GM11168 (cell line): ENCODE results near the gene SLAMF1.
"Not testable (repeated sequence)": the region's sequence is repeated elsewhere in the genome, so short reads cannot be mapped to it uniquely, and the experiment has no call there.

Source experiments
- in situ Hi-C: fragments of 300-500 bp; cut with MboI; formaldehyde crosslinking; loops from one replicate; pipeline ENCODE4 v1.12.0; 2022; ENCODE audit warnings: low sequenced_read_pairs; ENCODE audit not compliant: unreplicated experiment

The SLAMF1 gene

DNA sequence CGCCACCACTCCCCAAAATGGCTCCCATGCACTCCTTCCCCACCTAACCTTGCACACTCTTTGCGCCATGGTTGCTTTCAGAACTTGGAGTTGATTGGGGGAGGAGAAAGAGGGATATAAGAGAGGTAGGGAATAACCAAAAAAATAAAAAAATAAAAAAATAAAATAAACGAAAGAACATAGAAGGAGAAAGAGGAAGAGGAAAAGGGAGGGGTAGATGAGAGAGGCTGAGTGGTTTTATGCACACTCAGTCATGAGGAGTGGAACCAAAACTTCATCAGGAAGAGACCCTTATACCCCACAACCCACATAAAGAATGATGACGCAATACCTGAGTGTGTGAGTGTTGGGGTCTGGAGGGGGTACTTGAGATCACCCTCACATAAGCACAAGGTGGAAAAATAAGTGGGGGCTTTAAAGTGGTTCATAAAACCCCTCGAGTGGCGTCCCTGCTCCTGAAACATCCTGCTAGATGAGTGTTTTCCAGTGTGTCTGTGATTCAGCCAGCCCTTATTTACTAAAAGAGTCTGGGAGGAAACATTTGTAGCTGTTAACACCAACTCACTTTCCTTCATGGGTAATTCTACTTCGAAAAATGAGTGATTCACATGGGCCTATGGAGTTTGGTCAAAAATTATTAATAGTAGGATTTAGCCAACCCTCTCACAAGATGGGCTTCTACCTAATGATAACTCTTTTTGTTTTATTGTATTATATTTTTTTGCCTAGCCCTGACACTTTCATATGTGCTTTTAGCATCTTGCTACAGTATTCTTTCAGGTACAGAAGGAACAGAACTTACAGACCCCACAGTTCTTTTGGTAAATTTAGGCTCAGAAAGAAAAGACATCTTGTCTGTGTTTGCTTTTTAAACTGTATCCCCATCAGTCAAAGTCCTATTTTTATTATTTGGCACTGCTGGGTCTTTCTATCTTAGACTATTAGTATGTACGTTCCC is 5.2 kb downstream of the SLAMF1 start:
- in situ Hi-C loops: no loop called here

DNA sequence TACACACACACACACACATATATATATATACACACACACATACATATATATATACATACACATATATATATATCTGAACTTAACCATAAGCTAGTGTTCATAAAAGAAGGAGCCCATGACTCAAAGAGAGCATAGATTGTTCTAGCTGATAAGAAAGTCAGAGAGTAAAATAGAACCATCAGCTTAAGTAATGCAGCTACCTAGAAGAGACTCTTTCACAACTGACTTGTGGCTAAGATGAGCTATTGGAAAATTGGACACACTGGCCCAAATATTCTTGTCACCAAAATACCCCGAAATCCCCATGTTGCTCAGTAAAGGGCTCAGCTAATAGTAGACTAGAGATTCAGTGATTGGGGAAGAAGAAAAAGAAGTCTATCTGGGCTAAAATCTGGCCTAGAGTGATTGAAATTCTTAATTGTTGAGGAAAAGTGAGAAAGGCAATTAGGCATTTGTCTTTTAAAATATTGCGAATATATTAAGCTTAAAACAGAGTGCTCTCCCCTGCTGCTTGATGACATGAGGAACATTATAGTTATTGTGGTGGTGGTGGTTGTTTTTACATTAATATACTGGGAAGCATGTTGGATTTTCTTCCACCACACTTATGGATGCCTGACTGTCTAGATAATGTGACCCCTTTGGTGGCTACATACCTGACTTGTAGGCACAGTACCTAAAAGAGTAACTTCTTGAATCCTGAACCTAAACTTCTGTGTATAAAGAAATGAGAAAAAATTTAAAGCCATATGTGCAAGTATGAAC is 6.3 kb downstream of the SLAMF1 start:
- in situ Hi-C loops: no loop called here

DNA sequence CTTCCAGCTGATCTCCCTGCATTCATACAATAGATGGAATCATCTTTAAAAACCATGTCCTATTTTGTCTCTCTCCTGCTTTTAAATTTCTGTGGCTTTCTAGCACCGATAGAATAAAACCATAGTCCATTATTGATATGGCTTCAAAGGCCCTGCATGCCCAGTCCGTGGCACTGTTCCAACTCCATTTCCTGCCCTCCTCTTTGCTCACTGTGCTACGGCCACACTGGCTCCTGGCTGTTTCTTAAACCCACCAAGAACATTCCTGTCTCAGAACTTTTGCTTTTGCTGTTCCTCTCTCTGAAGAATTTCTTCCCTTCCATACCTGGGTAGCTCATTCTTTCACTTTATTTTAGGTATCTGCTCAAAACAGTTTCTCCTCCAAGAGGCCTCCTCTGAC is 7.2 kb downstream of the SLAMF1 start:
- in situ Hi-C loops: no loop called here

DNA sequence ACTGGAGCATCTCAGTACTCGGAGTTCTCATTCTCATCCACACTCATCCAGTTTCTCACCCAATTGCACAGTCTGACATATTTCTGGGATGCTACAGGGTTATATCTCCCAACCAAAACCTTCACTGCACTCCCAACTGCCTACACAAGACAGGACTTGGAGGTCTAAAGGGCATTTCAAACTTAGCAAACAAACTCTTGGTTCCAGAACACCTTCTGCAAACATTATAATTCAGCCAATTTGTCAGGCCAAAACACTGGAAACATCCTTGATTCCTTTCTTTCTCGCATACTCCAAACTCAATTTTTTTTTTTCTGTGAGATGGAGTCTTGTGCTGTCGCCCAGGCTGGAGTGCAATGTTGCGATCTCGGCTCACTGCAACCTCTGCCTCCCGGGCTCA is 7.9 kb downstream of the SLAMF1 start:
- in situ Hi-C loops: no loop called here

DNA sequence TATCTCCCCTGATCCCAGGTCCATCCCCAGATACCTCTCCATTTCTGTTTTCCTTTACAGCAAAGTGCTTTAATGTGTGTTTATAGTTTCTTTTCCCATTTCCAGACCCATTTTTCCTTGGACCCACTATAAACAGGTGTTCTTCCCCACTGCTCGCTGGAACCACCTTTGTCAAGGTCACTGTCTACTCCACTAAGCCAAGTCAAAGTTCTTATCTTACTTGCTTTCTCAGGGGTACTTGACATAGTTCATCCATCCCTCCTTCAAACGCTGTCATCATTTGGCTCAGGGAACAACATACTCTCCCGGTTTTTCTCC is 8.3 kb downstream of the SLAMF1 start:
- in situ Hi-C loops: no loop called here

DNA sequence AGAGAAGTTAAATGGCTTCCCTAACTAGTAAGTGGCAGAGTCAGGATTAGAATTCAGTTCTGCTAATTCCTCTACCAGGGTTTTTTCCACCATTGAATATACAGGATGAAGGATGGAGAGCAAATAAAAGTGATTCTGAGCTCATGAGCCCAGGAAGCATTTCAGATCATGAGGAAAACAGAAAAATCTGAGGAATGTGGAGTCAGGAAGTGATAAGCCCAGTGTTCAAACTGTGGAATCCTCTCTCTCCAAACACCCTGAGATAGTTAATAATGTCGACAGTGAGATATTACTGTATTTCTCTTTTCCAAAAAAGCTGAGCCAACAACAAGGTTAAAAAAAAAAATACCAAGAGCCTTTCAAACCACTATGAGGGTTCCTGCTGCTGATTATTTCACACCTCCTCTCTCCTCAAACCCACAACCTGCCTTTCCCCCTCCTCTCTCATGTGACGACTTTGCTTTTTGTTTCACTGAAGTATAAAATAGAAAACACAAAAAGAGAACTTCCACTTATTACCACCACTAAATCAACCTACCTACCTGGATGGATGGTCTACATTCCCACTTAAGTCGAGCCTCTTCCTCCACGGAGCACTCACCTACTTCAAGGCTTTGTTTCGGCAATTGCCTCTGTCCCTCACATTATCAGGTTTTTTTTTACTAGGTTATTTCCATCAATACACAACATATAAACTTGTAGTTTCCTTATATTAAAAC is 8.9 kb downstream of the SLAMF1 start:
- in situ Hi-C loops: no loop called here

DNA sequence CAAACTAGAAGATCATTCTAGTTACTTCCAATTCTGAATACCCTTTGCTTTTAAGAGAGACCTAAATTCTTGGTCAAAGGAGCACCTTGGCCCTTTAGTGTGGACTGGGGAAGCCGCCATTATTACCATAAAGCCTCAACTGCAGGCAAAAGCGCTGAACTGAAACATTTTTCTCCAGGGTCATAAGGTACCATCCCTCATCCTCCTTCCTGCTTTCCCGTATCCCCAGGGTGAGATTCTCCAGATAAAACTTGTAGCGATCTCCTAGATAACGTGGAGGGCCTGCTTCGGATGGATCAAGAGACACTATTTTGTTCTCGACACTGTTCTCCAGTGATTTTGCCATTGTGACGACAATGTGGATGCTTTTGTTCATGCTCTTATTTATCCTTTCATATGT is 9.8 kb downstream of the SLAMF1 start:
- in situ Hi-C loops: no loop called here

DNA sequence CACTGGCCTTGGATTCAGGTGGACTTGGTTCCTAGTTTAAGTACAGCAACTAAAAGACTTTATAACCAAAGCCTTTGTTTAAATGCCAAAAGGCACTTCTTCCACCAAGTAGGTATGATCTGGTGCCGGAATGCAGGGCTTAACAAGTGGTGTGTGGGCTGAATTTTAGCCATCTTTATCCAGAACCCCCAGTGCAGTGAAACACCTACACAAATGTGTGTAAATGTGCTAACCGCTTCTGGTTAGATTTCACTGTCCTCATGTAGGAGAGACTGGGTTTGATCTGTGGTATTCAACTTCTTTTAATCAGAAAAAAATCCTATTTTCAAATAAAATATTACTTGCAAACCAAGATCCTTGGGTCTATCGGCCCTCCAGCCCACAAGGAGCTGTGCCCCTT is 10.3 kb downstream of the SLAMF1 start:
- in situ Hi-C loops: no loop called here

DNA sequence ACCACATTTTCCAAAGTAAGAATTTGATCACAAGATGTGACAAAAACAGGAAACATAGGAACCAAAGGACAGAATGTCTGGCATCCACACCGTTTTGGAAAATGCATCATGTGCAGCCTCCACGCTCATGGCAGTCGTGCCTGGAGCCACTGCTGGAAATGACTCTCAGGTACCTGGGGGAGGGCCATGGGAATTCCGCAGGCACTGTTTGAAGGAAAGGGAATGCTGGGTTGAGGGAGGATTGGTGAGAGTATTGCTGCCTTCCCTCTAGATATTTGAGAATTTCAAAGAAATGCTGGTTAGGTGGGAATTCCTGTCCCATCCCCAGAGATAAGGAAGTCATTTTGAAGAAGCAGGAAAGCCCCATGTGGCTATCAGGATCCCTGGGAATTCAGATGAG is 10.8 kb downstream of the SLAMF1 start:
- in situ Hi-C loops: no loop called here

DNA sequence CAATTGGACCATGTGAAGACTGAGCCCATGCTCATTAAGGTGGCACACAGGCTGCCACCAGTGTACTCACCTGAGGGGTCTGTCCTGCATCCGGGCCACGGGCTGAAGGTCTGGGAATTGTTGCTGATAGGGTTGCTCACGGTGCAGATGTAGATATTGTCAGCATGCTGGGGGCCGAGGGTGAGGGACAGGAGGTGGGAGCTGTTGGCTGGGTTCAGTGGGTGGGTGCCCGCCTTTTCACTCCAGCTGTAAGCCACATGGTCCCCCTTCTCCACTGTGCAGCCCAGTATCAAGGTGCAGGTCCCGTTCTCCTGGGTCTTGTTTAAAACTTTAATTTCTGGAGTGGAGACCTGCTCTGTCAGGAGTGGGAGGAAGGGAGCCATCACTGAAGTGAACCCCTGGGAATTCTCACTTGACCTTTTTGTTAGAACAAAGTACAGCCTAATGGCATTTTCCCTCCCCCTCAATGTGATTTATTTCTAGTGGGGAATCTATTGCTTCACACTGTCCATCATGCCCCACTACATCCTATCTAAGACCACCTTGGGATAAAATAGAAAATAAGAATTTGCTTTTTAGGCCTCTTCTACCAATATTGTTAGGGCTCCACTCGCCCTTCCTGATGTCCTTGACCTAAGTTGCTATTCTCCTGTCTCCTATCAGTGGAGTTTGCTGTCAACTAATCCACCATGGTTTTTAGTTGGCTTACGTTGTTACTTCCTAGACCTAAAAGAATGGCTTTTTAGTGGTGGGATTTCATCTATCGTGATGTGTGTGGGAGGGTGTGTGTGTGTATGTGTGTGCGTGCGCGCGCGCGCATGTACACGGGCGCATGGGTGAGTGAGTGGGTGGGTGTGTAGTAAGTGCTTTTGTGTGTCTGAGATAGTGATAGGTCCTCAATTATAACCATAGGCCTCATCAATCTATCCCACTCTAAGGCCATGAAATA is 12.0 kb downstream of the SLAMF1 start:
- in situ Hi-C loops: no loop called here

DNA sequence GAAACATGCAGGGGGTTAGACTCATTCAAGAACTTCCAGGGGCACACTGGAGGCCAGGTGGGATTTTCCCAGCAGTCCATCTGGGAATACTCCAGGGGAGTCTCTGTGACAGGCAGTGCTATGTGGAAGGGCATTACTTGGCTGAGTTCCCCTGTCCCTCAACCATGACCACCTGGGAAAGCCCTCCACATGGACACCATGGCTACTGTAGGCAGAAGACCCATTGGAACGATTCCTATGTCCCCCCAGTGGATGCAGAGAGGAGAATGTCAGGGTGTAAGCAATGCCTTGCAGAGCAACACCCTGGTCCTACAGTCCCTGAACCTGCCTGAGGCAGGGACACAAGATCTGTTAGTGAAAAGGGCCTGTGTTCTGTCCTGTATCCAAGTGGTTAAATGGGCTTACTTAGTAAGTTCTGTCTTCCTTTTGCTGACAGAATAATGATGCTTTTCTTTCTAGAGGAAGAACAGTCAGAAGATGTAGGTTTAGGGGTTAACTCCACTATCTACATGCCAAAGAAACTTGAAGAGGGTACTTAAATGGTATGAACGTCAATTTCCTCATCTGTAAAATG is 13.4 kb downstream of the SLAMF1 start:
- in situ Hi-C loops: no loop called here

DNA sequence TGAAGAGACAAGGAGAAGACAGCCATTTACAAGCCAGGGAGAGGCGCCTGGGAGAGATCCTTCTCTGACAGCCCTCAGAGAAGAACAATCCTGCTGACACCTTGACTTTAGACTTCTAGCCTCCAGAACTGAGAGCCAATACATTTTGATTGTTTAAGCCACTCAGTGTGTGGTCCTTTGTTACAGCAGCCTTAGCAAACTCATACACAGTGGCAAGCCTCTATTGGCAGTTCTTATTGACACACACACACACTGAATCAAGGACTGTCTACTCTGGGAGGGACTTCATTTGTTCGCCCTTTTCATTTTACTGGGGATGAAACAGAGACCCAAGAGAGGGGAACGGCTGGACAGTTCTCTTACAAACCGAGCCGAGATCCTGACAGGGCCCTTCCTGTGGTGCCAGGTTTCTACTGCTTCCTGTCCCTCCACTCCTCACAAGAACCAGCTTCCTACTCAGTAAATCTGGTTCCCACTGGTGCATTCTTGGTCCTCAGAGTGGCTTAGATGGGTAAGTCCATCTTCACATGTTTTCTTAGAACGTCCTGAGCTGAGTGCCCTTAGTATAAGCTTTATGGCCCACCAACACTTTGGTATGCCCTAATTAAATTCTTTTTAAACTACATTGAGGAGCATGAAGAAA is 14.7 kb downstream of the SLAMF1 start:
- in situ Hi-C loops: no loop called here

DNA sequence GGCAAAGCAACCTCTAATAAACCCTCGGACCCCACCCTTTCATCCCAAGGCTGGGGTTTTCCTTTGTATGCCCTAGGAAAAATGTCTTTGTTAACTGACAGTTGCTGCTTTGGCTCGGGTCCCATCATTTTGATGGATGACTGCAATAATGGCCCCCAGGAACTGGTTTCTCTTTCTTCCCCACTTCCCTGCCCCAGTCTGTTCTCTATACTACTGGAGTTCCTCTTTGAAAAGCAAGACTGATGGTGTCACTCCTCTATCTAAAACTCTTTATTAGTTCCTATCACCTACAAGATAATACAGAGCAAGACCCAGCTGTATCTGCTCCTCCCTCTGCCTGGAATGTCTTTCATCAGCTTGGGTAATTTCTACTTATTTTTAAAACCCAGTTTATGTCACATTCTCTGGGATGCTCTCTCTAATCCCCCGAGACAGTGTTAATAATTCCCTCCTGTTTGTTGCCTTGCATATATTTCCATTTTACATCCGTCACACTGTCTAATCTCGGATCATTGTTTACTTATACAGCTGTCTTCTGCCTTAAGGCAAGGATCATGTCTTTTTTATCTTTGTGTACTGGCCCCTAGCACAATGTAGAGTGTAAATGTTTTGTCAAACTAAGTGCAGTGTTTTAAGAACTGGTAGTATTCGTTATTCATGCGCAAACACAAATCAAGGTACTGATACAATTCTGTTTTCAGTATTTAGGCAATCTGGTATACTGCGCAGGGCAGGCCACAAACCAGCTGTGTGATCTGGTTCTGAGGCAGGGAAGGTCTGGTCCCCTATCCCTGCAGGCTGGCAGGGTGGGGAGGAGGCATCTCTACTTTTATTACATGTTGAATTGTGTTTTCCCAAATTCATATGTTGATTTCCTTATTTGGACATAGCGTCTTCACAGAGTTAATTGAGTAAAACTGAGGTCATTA is 16.1 kb downstream of the SLAMF1 start:
- in situ Hi-C loops: no loop called here

DNA sequence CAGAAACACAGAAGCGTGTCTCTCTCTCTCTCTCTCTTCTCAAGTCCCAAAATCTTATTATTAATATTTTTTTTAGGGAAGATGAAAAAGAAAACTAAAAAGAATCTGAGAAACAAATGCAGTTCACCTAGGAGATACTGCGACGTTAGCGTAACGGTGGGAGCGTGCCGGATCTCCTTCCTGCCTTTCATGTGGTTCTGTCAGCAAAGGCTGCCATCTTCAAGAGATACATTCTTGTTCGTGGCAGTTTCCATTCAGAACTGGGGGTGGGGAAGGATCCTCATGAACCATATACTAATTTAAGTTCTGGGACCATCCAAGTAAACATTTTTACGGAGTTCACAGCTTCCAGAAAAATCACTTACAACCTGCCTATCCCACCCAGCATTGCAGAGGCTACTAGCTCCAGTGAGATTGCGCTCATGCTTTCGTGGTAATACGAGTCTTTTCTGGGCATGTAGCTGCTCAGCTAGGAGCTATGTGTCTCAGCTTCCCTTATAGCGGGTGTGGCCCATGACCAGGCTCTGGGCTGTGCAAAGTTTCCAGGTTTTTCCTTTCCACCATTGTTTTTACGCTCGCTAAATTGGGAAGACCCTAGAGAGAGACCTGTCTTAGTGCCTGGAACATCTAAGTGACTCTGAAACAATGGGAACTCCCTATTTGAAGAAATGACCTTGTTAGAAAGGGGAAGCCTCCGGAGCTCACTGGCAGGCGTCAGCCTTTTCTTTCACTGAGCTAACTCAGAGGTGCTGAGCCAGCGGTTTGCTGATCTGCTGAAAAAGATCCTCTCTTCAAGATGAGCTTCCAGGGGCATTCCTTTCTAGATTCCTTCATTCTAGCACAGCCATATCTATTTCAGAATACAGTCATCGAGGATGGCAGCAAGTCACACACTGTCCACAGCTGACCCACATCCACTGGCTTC is 17.3 kb downstream of the SLAMF1 start:
- in situ Hi-C loops: no loop called here

DNA sequence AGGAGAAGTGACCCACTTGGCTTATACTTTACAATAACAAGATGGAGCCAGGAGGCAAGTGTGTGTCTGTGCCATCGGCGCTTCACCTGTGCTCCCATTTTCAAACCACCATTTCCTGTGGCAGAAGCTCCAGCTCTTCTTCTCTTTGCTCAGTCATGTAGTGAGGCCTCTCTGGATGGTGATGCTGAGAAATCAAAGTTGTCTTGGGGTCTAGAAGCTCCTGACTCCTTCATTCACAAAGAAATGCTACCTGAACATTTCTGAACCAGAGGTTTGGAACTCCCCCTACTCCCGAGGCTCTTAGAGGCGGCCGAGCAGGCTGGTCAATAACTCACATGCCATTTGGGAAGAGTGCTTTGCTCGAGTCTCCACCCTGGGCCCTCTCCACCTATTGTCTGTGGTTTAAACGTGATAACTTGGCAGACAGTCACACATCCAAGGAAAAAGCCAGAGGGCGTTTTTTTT is 18.0 kb downstream of the SLAMF1 start:
- in situ Hi-C loops: no loop called here

DNA sequence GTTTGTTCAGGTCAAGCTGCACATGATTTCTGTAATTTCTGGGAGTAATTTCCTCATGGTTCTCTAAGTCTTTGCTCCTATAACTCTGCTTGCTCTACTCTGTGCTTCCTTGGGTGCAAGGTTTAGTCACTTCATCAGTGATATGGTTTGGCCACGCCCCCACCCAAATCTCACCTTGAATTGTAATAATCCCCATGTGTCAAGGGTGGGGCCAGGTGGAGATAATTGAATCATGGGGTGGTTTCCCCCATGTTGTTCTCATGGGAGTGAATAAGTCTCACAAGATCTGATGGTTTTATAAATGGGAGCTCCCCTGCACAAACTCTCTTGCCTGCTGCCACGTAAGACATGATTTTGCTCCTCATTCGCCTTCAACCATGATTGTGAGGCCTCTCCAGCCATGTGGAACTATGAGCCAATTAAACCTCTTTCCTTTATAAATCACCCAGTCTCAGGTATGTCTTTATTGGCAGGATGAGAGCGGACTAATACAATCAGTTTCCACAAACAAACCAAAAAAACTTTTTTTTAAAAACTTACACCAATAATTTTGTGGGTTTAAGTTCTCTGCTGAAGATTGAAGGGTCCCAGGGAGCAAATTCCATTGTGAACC is 19.1 kb downstream of the SLAMF1 start:
- in situ Hi-C loops: not testable (repeated sequence)
